BE2C (cell line): ENCODE data around the gene PANK3.
"Not testable (repeated sequence)": the region's sequence is repeated elsewhere in the genome, so short reads cannot be mapped to it uniquely, and the experiment has no call there.

ENCODE experiments used
- DNase-seq: peaks from one replicate; pipeline ENCODE4 v3.0.0-alpha.2; 2020
- H3K27me3 ChIP-seq: fragments of 250-450 bp; sonication (Bioruptor Pico); 2 replicates; pipeline ENCODE4 v1.5.1; 2020; ENCODE audit warnings: mild to moderate bottlenecking
- H3K36me3 ChIP-seq: fragments of 250-450 bp; sonication (Bioruptor Pico); 2 replicates; pipeline ENCODE4 v1.5.1; 2020; ENCODE audit warnings: mild to moderate bottlenecking
- H3K4me1 ChIP-seq: fragments of 250-450 bp; sonication (Bioruptor Pico); 2 replicates; pipeline ENCODE4 v1.5.1; 2020
- H3K4me3 ChIP-seq: 2 replicates; pipeline ENCODE4 v1.5.1; 2011; ENCODE audit warnings: low read depth, low read length
- H3K9me3 ChIP-seq: fragments of 250-450 bp; sonication (Bioruptor Pico); 2 replicates; pipeline ENCODE4 v1.5.1; 2020
- CTCF ChIP-seq: IDR thresholded peaks from 2 replicates; pipeline ENCODE4 v1.5.1; 2012; ENCODE audit warnings: mild to moderate bottlenecking, low read depth, low read length

PANK3 gene

GRCh38 chr5:168580227-168580508 lies 1.0 kb upstream of the PANK3 start:
- Histone ChIP-seq H3K27me3 (no peaks in the 10 kb centered on the region), H3K4me1 (peaks cover 13% of the 10 kb centered on the region; the same call in 1 of the 2 replicates), H3K9me3 (no peaks in the 10 kb centered on the region), H3K36me3 (peaks cover 14% of the 10 kb centered on the region), H3K4me3 (peak overlapping the region; percentile 58)
- no peak for DNase-seq
- TF ChIP-seq CTCF: no peak

GRCh38 chr5:168579488-168580226 lies 489 bp upstream of the PANK3 start:
- Histone ChIP-seq H3K4me3 (peak overlapping the region; percentile 74), H3K4me1 (peaks cover 10% of the 10 kb centered on the region; the same call in 1 of the 2 replicates), H3K36me3 (peaks cover 16% of the 10 kb centered on the region), H3K27me3 (no peaks in the 10 kb centered on the region), H3K9me3 (no peaks in the 10 kb centered on the region)
- peak; percentile 99 for DNase-seq
- no peak for TF ChIP-seq CTCF

- peak overlapping the region; percentile 74 for H3K4me3 ChIP-seq
- H3K9me3 ChIP-seq: no peaks in the 10 kb centered on the region
- TF ChIP-seq CTCF: no peak
- DNase-seq: no peak
- no peaks in the 10 kb centered on the region for H3K27me3 ChIP-seq
- peaks cover 10% of the 10 kb centered on the region; the same call in 1 of the 2 replicates for H3K4me1 ChIP-seq
- peaks cover 22% of the 10 kb centered on the region for H3K36me3 ChIP-seq
Observed at GRCh38 chr5:168578006-168578405, 1.2 kb downstream of the PANK3 start.

GRCh38 chr5:168575391-168576372 lies 3.5 kb downstream of the PANK3 start:
- Histone ChIP-seq H3K36me3 (peaks cover 27% of the 10 kb centered on the region), H3K4me3 (no peak overlapping the region), H3K9me3 (no peaks in the 10 kb centered on the region), H3K4me1 (peaks cover 5% of the 10 kb centered on the region; the same call in 1 of the 2 replicates), H3K27me3 (no peaks in the 10 kb centered on the region)
- no peak for TF ChIP-seq CTCF
- DNase-seq: no peak

DNA sequence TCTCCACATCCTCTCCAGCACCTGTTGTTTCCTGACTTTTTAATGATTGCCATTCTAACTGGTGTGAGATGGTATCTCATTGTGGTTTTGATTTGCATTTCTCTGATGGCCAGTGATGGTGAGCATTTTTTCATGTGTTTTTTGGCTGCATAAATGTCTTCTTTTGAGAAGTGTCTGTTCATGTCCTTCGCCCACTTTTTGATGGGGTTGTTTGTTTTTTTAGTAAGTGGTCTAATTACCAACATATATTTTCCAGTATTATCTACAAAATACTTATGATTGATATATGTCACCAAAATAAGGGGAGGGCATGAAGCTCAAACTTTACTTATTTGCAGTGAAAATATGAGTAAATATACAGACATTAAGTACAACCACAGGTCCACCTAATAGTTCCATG lies 5.0 kb downstream of the PANK3 start:
- H3K36me3 ChIP-seq: peaks cover 37% of the 10 kb centered on the region
- not testable (repeated sequence) for H3K4me1 ChIP-seq, H3K4me3 ChIP-seq, H3K27me3 ChIP-seq, DNase-seq, H3K9me3 ChIP-seq

GRCh38 chr5:168573663-168574062 lies 5.5 kb downstream of the PANK3 start:
- not testable (repeated sequence) for H3K4me1 ChIP-seq, H3K27me3 ChIP-seq, DNase-seq, H3K4me3 ChIP-seq, H3K9me3 ChIP-seq
- peaks cover 37% of the 10 kb centered on the region for H3K36me3 ChIP-seq
